ENCODE measurements around the gene SZRD1.

SZRD1 gene

GRCh38 chr1:16434007-16434406 is 67.0 kb downstream of the SZRD1 start:
- TF ChIP-seq GATA3 (IDR thresholded peaks at IDR 0.05; ENCODE audit: low read depth, low read length) (no peak), GATA2 (IDR thresholded peaks at IDR 0.05; ENCODE audit: low read depth, low read length) (no peak)

- TF ChIP-seq GATA2 (IDR thresholded peaks at IDR 0.05; ENCODE audit: low read depth, low read length) (no peak), GATA3 (IDR thresholded peaks at IDR 0.05; ENCODE audit: low read depth, low read length) (no peak)
Observed at GRCh38 chr1:16434501-16434900, 67.5 kb downstream of the SZRD1 start.

- TF ChIP-seq GATA3 (IDR thresholded peaks at IDR 0.05; ENCODE audit: low read depth, low read length) (no peak), GATA2 (IDR thresholded peaks at IDR 0.05; ENCODE audit: low read depth, low read length) (no peak)
Observed at GRCh38 chr1:16436946-16437474, 70.0 kb downstream of the SZRD1 start, which contains the start of gene SPATA21. Gene SPATA21 (minus strand): TSS chr1:16437424. CDS start chr1:16431371, 6,053 bp downstream.

- TF ChIP-seq GATA3 (IDR thresholded peaks at IDR 0.05; ENCODE audit: low read depth, low read length) = no peak
- no peak for TF ChIP-seq GATA2 (IDR thresholded peaks at IDR 0.05; ENCODE audit: low read depth, low read length)
Observed at GRCh38 chr1:16438516-16438915, 71.5 kb downstream of the SZRD1 start.

DNA sequence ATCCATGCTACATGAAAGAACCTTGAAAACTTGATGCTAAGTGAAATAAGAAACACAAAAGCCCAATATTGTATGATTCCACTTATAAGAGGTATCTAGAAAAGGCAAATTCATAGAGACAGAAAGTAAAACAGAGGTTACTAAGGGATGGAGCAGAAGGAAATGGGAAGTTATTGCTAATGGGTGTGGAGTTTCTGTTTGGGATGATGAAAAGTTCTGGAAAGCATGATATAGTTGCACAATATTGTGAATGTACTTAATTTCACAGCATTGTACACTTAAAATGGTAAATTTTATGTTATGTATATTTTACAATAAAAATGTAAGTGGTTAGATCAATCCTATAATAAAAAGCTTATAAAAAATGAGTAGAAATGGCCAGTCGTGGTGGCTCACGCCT is 71.9 kb downstream of the SZRD1 start:
- TF ChIP-seq GATA2 (IDR thresholded peaks at IDR 0.05; ENCODE audit: low read depth, low read length) = no peak
- no peak for TF ChIP-seq GATA3 (IDR thresholded peaks at IDR 0.05; ENCODE audit: low read depth, low read length)

DNA sequence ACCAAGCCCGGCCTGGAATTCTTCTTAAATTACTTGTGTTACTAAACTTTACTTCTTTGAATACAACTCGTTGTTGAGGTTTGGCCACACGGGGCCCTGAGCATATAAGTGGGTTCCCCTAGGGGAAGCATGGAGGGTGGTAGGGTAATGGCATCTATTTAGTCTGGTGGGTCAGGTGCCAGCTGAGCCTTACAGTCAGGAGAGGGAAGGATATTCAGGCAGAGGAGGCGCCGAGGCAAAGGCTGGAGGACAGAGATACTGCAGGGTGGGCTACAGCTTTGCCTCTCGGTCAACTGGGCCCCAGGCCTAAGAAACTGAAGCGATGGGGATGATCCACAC is 73.1 kb downstream of the SZRD1 start:
- TF ChIP-seq GATA2 (IDR thresholded peaks at IDR 0.05; ENCODE audit: low read depth, low read length) = no peak
- TF ChIP-seq GATA3 (IDR thresholded peaks at IDR 0.05; ENCODE audit: low read depth, low read length) = no peak

- TF ChIP-seq GATA3 (IDR thresholded peaks at IDR 0.05; ENCODE audit: low read depth, low read length) = no peak
- no peak for TF ChIP-seq GATA2 (IDR thresholded peaks at IDR 0.05; ENCODE audit: low read depth, low read length)
Observed at GRCh38 chr1:16440470-16441281, 73.6 kb downstream of the SZRD1 start, which contains the start of gene NECAP2. Gene NECAP2 (plus strand): TSS chr1:16440724. CDS start chr1:16440762, 38 bp downstream.

GRCh38 chr1:16441282-16441665 is 74.2 kb downstream of the SZRD1 start:
- TF ChIP-seq GATA2 (IDR thresholded peaks at IDR 0.05; ENCODE audit: low read depth, low read length) = no peak
- no peak for TF ChIP-seq GATA3 (IDR thresholded peaks at IDR 0.05; ENCODE audit: low read depth, low read length)

GRCh38 chr1:16442265-16442664 is 75.2 kb downstream of the SZRD1 start:
- TF ChIP-seq GATA2 (IDR thresholded peaks at IDR 0.05; ENCODE audit: low read depth, low read length) (no peak), GATA3 (IDR thresholded peaks at IDR 0.05; ENCODE audit: low read depth, low read length) (no peak)

DNA sequence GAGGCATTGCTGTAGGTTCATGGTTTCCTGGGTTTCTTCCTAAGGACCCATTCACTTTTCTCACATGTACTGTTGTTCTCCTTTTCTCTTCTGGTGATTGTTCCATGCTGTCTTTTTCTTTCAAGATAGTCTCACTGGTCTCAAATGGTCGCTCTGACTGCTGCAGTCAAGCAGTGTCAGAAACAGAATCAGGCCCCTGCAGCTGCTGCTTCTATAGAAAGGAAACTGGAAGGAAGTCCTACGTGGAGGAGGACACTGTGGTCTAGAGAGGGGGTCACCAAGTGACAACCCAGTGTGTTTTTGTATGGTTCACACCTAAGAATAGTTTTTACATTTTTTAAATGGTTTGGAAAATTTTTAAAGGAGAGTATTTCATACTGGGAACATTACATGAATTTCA is 75.9 kb downstream of the SZRD1 start:
- no peak for TF ChIP-seq GATA2 (IDR thresholded peaks at IDR 0.05; ENCODE audit: low read depth, low read length)
- no peak for TF ChIP-seq GATA3 (IDR thresholded peaks at IDR 0.05; ENCODE audit: low read depth, low read length)

DNA sequence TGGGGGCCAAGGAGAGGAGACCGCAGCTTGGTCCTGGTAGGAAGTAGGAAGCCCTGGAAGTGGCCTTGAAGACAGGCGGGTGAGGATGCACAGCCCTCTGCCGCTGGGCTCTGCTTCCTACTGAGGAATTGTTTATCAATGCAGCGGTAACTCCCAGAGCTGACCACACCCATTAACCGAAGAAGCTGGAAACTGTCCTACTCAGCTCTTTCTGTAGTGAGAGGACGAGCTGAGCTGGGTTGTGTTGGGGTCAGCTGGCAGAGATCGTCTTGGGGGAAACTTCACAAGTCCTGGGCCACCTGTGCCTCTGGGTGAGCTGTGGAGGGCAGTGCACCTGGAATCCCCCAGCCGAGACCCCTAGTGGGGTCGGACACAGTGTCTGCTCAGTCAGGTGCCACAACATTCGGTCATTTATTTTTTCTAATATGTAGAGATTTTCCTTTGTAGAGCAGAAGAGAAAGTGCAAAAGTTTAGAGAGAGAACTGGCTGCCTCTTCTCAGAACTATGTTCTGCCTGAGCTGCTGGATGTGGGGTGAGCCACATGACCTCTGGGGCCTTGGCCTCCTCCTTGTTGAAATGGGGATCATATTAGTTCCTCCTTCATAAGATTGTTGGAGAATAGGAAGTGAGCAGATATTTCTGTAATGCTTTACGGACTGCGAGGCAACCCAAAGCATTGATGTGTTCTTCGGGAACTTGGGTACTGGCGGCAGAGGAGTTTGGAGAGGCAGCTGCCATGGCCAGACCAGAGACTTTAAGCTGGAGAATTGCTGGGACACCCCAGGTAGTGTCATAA is 77.1 kb downstream of the SZRD1 start:
- TF ChIP-seq GATA2 (IDR thresholded peaks at IDR 0.05; ENCODE audit: low read depth, low read length) = no peak
- no peak for TF ChIP-seq GATA3 (IDR thresholded peaks at IDR 0.05; ENCODE audit: low read depth, low read length)

GRCh38 chr1:16445052-16445451 is 78.0 kb downstream of the SZRD1 start:
- TF ChIP-seq GATA2 (IDR thresholded peaks at IDR 0.05; ENCODE audit: low read depth, low read length) (no peak), GATA3 (IDR thresholded peaks at IDR 0.05; ENCODE audit: low read depth, low read length) (no peak)

DNA sequence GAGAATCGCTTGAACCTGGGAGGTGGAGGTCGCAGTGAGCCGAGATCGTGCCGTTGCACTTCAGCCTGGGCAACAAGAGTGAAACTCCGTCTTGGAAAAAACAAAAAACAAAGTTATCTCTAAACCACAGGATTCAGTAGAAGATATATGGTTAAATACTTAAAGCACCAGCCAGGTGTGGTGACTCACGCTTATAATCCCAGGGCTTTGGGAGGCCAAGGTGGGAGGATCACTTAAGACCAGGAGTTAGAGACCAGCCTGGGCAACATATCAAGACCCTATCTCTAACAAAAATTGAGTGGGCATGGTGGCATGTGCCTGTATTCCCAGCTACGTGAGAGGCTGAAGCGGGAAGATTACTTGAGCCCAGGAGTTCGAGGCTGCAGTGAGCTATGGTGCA is 79.1 kb downstream of the SZRD1 start:
- TF ChIP-seq GATA3 (IDR thresholded peaks at IDR 0.05; ENCODE audit: low read depth, low read length) (no peak), GATA2 (IDR thresholded peaks at IDR 0.05; ENCODE audit: low read depth, low read length) (no peak)

- TF ChIP-seq GATA3 (IDR thresholded peaks at IDR 0.05; ENCODE audit: low read depth, low read length) (no peak), GATA2 (IDR thresholded peaks at IDR 0.05; ENCODE audit: low read depth, low read length) (no peak)
Observed at GRCh38 chr1:16447641-16448040, 80.6 kb downstream of the SZRD1 start.
